GM12878 (cell line): Measurements from ENCODE around the gene ARRDC1.

Source experiments
- CBFB ChIP-seq: IDR thresholded peaks from 2 replicates; pipeline ENCODE4 v1.6.1; 2016; ENCODE audit warnings: antibody characterized with exemption, low read depth
- CEBPB ChIP-seq, 2 experiments: fragments of 150-350 bp in 1 of 2; IDR thresholded peaks; 2 replicates each; pipeline ENCODE4 v1.6.1; 2012 to 2014; ENCODE audit warnings: low read depth in 2 of 2, low read length in 2 of 2, borderline replicate concordance in 1 of 2, inconsistent platforms in 1 of 2
- CHD2 ChIP-seq: IDR thresholded peaks from 2 replicates; pipeline ENCODE4 v1.6.1; 2011; ENCODE audit warnings: low read depth, low read length, improper control_type of control experiment, borderline replicate concordance
- EZH2 ChIP-seq: IDR thresholded peaks from 2 replicates; pipeline ENCODE4 v1.6.1; 2012; ENCODE audit warnings: low read depth, mild to moderate bottlenecking, control low read depth, inconsistent platforms, low read length, borderline replicate concordance; ENCODE audit not compliant: control insufficient read depth
- FOXM1 ChIP-seq: IDR thresholded peaks from 2 replicates; pipeline ENCODE4 v1.6.1; 2012; ENCODE audit warnings: low read depth, mild to moderate bottlenecking, inconsistent platforms, low read length, moderate library complexity
- JUNB ChIP-seq: IDR thresholded peaks from 2 replicates; pipeline ENCODE4 v1.6.1; 2016; ENCODE audit warnings: antibody characterized with exemption, mild to moderate bottlenecking
- NBN ChIP-seq: fragments of 450-650 bp; IDR thresholded peaks from 2 replicates; pipeline ENCODE4 v1.6.1; 2016
- NR2F1 ChIP-seq: fragments of 450-650 bp; conservative IDR thresholded peaks from 2 replicates; pipeline ENCODE4 v1.6.1; 2017; ENCODE audit warnings: mild to moderate bottlenecking
- NRF1 ChIP-seq: conservative IDR thresholded peaks from 2 replicates; pipeline ENCODE4 v1.6.1; 2011; ENCODE audit warnings: mild to moderate bottlenecking, low read depth, low read length, improper control_type of control experiment
- POLR2A ChIP-seq: IDR thresholded peaks from 2 replicates; pipeline ENCODE4 v1.6.1; 2011; ENCODE audit warnings: low read depth, mild to moderate bottlenecking, low read length
- ZZZ3 ChIP-seq: IDR thresholded peaks from 2 replicates; pipeline ENCODE4 v1.6.1; 2011; ENCODE audit warnings: low read depth; ENCODE audit not compliant: control insufficient read depth, insufficient read length
- TF ChIP-seq, protein P1 (sequence below): fragments of 450-650 bp; IDR thresholded peaks from 2 replicates; pipeline ENCODE4 v1.6.1; 2016; ENCODE audit warnings: mild to moderate bottlenecking, moderate library complexity, borderline replicate concordance
- TF ChIP-seq, protein P2 (sequence below), 3 experiments: IDR thresholded peaks in 2 of 3; conservative IDR thresholded peaks in 1 of 3; 2 replicates each; pipeline ENCODE4 v1.5.1; 2011; ENCODE audit warnings: low read depth in 3 of 3, low read length in 3 of 3, mild to moderate bottlenecking in 3 of 3, control low read depth in 2 of 3, moderate library complexity in 2 of 3, inconsistent platforms in 1 of 3, mixed read lengths in 1 of 3; ENCODE audit not compliant: control insufficient read depth in 2 of 3, insufficient read depth in 1 of 3; ENCODE audit errors: extremely low read depth in 1 of 3
- TF ChIP-seq, protein P3 (sequence below): IDR thresholded peaks from 2 replicates; pipeline ENCODE4 v1.6.1; 2012; ENCODE audit warnings: low read depth, low read length, improper control_type of control experiment

DNA sequence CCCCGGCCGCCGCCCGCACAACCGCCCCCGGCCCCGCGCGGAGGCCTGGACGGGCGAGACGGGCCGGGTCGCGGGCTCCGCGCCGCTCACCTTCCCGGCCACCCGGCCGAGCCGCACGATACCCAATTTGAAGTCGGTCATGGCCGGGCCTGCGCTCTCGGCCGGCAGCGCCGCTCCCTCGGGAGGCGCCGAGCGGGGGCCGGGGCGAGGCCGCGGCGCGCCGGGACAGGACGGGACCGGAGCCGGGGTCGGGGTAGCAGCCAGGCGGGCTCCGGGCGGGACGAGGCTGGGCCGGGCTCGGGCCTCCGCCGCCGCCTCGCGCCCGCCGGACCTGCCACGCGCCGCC is 15.4 kb upstream of the ARRDC1 start:
- TF ChIP-seq CHD2: no peak
- no peak for TF ChIP-seq POLR2A
- TF ChIP-seq, protein P1, sequence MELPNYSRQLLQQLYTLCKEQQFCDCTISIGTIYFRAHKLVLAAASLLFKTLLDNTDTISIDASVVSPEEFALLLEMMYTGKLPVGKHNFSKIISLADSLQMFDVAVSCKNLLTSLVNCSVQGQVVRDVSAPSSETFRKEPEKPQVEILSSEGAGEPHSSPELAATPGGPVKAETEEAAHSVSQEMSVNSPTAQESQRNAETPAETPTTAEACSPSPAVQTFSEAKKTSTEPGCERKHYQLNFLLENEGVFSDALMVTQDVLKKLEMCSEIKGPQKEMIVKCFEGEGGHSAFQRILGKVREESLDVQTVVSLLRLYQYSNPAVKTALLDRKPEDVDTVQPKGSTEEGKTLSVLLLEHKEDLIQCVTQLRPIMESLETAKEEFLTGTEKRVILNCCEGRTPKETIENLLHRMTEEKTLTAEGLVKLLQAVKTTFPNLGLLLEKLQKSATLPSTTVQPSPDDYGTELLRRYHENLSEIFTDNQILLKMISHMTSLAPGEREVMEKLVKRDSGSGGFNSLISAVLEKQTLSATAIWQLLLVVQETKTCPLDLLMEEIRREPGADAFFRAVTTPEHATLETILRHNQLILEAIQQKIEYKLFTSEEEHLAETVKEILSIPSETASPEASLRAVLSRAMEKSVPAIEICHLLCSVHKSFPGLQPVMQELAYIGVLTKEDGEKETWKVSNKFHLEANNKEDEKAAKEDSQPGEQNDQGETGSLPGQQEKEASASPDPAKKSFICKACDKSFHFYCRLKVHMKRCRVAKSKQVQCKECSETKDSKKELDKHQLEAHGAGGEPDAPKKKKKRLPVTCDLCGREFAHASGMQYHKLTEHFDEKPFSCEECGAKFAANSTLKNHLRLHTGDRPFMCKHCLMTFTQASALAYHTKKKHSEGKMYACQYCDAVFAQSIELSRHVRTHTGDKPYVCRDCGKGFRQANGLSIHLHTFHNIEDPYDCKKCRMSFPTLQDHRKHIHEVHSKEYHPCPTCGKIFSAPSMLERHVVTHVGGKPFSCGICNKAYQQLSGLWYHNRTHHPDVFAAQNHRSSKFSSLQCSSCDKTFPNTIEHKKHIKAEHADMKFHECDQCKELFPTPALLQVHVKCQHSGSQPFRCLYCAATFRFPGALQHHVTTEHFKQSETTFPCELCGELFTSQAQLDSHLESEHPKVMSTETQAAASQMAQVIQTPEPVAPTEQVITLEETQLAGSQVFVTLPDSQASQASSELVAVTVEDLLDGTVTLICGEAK: no peak
- TF ChIP-seq, protein P2, sequence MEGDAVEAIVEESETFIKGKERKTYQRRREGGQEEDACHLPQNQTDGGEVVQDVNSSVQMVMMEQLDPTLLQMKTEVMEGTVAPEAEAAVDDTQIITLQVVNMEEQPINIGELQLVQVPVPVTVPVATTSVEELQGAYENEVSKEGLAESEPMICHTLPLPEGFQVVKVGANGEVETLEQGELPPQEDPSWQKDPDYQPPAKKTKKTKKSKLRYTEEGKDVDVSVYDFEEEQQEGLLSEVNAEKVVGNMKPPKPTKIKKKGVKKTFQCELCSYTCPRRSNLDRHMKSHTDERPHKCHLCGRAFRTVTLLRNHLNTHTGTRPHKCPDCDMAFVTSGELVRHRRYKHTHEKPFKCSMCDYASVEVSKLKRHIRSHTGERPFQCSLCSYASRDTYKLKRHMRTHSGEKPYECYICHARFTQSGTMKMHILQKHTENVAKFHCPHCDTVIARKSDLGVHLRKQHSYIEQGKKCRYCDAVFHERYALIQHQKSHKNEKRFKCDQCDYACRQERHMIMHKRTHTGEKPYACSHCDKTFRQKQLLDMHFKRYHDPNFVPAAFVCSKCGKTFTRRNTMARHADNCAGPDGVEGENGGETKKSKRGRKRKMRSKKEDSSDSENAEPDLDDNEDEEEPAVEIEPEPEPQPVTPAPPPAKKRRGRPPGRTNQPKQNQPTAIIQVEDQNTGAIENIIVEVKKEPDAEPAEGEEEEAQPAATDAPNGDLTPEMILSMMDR (IDR thresholded peaks at IDR 0.05 in 2 of 3, conservative IDR thresholded peaks at IDR 0.05 in 1 of 3; ENCODE audit: control insufficient read depth in 2 of 3, extremely low read depth in 1 of 3, insufficient read depth in 1 of 3, low read depth in 3 of 3, low read length in 3 of 3): no peak
- TF ChIP-seq NR2F1: no peak
- TF ChIP-seq CBFB: no peak
- TF ChIP-seq NRF1: no peak
- TF ChIP-seq JUNB: no peak
- no peak for TF ChIP-seq CEBPB (IDR thresholded peaks at IDR 0.05; ENCODE audit: borderline replicate concordance in 1 of 2, low read depth in 2 of 2, low read length in 2 of 2)
- TF ChIP-seq EZH2: no peak
- no peak for TF ChIP-seq ZZZ3
- no peak for TF ChIP-seq NBN
- no peak for TF ChIP-seq FOXM1
- TF ChIP-seq, protein P3, sequence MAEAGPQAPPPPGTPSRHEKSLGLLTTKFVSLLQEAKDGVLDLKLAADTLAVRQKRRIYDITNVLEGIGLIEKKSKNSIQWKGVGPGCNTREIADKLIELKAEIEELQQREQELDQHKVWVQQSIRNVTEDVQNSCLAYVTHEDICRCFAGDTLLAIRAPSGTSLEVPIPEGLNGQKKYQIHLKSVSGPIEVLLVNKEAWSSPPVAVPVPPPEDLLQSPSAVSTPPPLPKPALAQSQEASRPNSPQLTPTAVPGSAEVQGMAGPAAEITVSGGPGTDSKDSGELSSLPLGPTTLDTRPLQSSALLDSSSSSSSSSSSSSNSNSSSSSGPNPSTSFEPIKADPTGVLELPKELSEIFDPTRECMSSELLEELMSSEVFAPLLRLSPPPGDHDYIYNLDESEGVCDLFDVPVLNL: no peak
